ENCODE data around the gene CDH13. TPM values are rescaled to one million over a fixed set of nuclear protein-coding genes. Genes with fewer than 3 reads are reported as not detected.

CDH13 gene
- total RNA-seq, 1 donor from 2014 or later = 166 TPM

- no peak for ATAC-seq (ENCODE audit: poor library complexity)
- no peak for DNase-seq
- intact Hi-C loops (cut with DNase I) = no loop called here
These were observed 992.8 kb downstream of the CDH13 start for GRCh38 chr16:83619381-83620150.

DNA sequence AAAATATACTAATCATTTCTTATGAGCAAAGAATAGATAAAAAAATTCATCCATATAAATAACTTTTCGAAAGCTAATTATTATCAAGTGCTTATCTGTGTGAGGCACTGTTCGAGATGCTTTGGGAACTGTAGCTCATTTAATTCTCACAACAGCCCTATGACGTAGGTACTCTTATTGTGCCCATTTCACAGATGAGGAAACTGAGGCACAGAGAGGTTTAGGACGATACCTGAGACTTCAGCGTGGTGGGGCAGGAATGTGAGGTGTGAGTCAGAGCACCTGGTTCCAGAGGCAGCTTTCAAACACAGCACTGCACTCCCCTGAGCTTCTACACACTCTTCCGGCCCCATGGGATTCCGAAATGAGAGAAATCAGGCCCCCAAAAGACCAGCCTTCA, 995.2 kb downstream of the CDH13 start:
- no peak for ATAC-seq (ENCODE audit: poor library complexity)
- intact Hi-C loops (cut with DNase I) = no loop called here
- no peak for DNase-seq

- intact Hi-C loops (cut with DNase I) = no loop called here
- ATAC-seq (ENCODE audit: poor library complexity) = no peak
- DNase-seq = no peak
These were observed 996.4 kb downstream of the CDH13 start for GRCh38 chr16:83623091-83623730.

DNA sequence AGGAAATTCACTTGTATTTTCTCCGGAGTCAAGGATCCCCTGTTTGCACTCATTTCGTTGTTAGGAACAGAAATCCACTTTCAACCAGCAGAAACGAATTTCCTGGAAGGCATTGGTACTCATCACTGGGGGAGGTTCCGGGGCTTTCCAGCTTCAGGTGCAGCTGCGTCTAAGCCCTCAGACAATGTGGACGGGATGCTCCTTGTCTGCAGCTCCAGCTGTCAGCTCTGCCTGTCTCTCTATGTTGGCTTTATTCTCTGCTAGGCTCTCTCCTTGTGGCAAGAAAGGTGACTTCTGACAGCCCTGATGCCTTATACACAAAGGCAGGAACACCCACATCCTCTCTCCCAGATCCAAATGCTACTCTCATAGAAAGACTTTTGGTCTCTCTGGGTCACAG, 997.1 kb downstream of the CDH13 start:
- ATAC-seq (ENCODE audit: poor library complexity) = no peak
- no peak for DNase-seq
- intact Hi-C loops (cut with DNase I) = no loop called here

DNA sequence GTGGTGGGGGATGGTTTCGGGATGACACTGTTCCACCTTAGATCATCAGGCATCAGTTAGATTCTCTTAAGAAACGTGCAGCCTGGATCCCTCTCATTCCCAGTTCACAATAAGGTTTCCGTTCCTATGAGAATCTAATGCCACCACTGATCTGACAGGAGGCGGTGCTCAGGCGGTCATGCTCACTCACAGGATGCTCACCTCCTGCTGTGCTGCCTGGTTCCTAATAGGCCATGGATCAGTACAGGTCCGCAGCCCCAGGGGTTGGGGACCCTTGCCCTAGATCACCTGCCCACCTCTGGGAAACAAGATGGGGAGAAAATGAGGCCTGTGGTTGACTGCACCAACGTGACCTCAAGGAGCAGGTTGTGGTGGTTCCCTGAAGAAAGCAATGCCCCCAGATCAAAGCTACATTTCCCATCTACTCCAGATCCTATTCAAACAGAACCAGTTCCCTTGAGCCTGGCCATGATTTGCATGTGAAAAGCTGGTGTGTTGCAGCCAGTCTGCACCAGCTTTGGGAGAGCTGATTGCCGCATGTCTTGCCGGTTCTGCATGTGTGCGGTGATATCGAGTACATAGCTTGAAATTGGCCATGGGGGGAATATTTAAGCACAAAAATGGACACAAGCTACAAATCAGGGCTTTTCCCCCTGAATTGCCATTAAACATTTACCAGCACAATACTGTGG, 997.8 kb downstream of the CDH13 start:
- no peak for DNase-seq
- ATAC-seq (ENCODE audit: poor library complexity) = no peak
- intact Hi-C loops (cut with DNase I) = no loop called here

DNA sequence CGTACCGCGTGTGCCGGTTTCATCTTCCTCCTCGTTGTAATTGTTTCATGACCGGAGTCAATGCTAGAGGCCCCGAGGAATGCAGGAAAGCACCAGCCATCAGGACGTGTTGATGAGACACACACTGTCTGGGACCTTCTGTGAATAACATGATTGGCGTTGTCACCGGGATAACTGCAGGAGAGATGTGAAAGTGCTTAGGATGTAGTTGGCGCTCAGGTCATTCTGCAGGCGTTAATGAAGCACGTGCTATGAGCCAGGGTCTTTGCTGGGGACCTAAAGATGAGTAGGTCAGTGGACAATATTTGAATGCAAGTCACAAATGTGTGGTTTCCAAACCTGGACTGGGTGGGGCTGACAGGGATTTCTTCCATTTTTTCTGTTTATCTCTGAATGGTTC, 999.4 kb downstream of the CDH13 start:
- intact Hi-C loops (cut with DNase I) = no loop called here
- no peak for ATAC-seq (ENCODE audit: poor library complexity)
- DNase-seq = no peak

DNA sequence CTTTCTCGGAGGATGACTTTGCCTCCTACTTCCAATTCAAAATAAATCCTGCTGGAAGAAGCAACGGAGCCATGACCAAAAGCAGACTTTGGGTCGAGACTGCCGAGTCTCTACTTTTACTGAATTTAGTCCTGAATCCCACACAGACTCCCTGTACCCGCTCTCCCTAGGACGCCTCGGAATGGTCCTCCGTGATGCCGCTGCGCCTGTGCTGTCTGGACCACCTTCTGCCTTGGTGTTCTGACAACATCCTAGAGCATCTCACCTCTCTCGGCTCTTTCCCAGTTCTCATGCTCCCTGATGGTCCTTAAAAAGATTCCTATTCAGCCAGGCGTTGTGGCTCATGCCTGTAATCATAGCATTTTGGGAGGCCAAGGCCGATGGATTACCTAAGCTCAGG, 999.9 kb downstream of the CDH13 start:
- ATAC-seq (ENCODE audit: poor library complexity) (no peak), DNase-seq (no peak)
- intact Hi-C loops (cut with DNase I) = no loop called here

DNA sequence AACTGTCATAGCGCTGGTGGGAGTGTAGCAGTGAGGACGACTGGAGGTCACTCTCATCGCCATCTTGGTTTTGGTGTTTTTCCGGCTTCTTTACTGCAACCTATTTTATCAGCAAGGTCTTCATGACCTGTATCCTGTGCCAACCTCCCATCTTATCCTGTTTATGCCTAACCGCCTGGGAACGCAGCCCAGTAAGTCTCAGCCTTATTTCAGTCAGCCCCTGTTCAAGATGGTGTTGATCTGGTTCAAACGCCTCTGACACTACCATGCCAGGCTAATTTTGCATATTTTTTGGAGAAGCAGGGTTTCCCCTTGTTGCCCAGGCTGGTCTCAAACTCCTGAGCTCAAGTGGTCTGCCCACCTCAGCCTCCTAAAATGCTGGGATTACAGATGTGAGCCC, 1001.2 kb downstream of the CDH13 start:
- ATAC-seq (ENCODE audit: poor library complexity) (no peak), DNase-seq (no peak)
- intact Hi-C loops (cut with DNase I) = no loop called here

DNA sequence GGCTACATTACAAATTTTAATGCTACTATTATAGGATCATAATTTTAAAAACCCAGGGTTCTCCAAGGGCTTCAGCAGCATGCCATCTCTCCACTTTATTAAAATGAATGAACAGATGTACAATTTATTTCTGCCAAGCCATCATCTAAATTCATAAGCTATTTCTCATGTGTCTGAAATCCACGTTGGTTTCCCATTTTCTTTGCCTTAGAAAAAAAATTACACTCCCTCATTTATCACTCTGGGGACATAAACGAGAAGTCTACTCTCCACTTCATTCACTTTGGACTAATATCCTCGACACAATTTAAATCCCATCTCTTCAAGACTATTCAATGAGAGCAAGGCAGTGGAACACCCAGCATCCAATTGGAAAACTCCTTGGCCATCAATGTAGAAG, 1002.7 kb downstream of the CDH13 start:
- DNase-seq (no peak), ATAC-seq (ENCODE audit: poor library complexity) (no peak)
- intact Hi-C loops (cut with DNase I) = no loop called here

DNA sequence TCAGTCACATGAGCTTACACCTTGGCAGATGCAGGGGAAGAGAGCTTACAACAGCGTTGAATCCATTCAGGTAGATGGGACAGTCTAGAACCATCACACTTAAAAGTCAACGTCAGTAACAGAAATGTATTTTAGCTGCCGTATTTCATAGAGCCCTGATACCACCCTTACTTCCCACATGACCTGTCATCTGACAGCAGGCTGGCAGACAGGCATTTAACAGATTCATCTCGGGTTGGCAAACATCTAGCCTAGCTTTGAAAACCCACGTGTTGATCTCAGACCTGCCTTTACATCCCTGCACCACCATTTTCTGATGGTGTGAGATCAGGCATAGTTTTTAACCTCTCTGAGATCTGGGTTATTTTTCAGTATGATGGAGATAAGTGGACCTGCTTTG, 1003.1 kb downstream of the CDH13 start:
- intact Hi-C loops (cut with DNase I) = no loop called here
- no peak for ATAC-seq (ENCODE audit: poor library complexity)
- no peak for DNase-seq

DNA sequence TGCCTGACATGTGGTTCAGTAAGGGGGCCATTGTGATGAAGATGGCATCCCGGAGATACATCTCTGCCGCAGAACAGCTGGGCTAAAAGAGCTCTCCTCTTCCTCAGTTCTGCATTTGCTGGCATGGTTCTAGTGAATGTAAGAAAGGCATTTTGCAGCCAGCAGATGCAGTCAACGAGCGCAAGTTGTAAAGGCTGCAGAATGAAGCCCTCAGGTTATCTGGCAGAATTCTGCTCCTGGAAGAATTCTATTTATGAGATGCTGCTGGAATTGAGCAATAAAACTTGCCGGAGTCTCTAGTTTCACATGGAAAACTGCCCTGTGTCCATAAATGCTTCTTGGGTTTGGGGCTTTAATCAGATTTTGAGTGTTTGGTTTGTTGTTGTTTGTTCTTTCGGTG, 1004.2 kb downstream of the CDH13 start:
- intact Hi-C loops (cut with DNase I) = no loop called here

GRCh38 chr16:83633286-83633685, 1006.5 kb downstream of the CDH13 start:
- DNase-seq (no peak), ATAC-seq (ENCODE audit: poor library complexity) (no peak)
- intact Hi-C loops (cut with DNase I) = no loop called here

More for the DNA sequence above, 1004.2 kb downstream of the CDH13 start:
- no peak for ATAC-seq (ENCODE audit: poor library complexity)
- DNase-seq = no peak

DNA sequence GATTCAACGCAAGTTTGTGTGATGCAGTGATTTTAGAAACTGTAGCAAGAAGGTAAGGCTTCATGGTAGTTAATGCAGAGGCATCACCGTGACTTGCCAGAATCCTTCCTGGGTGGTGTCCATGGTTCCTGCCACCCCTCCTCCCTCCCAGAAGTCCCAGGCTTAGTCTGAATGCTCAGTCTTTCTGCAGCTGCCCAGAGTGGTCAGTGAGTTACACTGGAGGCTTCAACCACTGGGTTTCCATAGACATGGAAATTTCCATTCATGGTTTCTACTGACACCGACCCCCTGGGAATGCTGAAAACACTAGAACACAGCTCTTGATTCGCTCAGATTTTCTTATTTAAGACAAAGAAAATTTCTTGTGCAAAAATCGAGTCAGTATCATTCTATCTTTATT, 1021.6 kb downstream of the CDH13 start:
- no peak for ATAC-seq (ENCODE audit: poor library complexity)
- DNase-seq = no peak
- intact Hi-C loops (cut with DNase I) = no loop called here

GRCh38 chr16:83651871-83652270, 1025.1 kb downstream of the CDH13 start:
- no peak for DNase-seq
- intact Hi-C loops (cut with DNase I) = no loop called here
- ATAC-seq (ENCODE audit: poor library complexity) = no peak

GRCh38 chr16:83652943-83653342, 1026.2 kb downstream of the CDH13 start:
- intact Hi-C loops (cut with DNase I) = no loop called here
- ATAC-seq (ENCODE audit: poor library complexity) (no peak), DNase-seq (no peak)

- intact Hi-C loops (cut with DNase I) = no loop called here
- ATAC-seq (ENCODE audit: poor library complexity) = no peak
- DNase-seq = no peak
These were observed 1027.0 kb downstream of the CDH13 start for GRCh38 chr16:83653785-83654184.

DNA sequence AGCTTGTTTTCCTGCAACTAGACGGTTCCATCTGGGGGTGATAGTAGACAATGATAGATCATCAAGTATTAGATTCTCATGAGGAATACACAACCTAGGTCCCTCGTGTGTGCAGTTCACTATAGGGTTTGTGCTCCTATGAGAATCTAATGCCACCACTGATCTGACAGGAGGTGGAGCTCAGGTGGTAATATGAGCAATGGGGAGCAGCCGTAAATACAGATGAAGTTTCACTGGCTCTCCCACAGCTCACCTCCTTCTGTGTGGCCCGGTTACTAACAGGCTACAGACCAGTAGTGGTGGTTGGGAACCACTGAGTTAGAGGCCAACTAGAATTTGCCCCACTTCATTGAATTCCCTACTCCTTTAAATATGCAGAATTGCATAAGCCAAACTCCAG, 1033.5 kb downstream of the CDH13 start:
- intact Hi-C loops (cut with DNase I) = no loop called here
- DNase-seq (no peak), ATAC-seq (ENCODE audit: poor library complexity) (no peak)

DNA sequence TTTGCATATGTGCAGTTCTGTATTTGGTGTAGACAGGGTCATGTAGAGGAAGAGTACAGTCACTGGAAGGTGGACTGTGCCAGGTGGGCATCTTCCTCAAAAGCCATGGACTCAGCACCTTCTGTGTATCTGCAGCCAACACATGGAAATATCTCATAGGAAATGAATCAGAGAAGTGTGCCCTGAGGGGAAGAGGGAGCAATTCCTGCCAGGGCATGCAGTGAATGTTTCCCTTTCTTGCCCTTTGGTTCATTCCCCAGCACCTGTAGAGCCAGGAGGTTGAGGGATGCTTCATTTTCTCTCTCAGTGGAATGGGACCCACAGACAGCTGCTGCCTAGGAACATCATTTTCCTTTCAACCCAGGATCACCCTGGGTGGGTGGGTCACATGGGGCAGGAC, 1034.9 kb downstream of the CDH13 start:
- DNase-seq (no peak), ATAC-seq (ENCODE audit: poor library complexity) (no peak)
- intact Hi-C loops (cut with DNase I) = no loop called here

- intact Hi-C loops (cut with DNase I) = no loop called here
- no peak for ATAC-seq (ENCODE audit: poor library complexity)
- DNase-seq = no peak
These were observed 1039.7 kb downstream of the CDH13 start for GRCh38 chr16:83666449-83666848.

GRCh38 chr16:83669456-83669855, 1042.7 kb downstream of the CDH13 start:
- DNase-seq (no peak), ATAC-seq (ENCODE audit: poor library complexity) (no peak)
- intact Hi-C loops (cut with DNase I) = no loop called here

Measured in Right ventricle myocardium superior (tissue), 1 donor.